Gastrocnemius medialis (tissue), 4 donors: ENCODE measurements around the gene TMEM88.

Experiments used
- CTCF ChIP-seq, 5 experiments: fragments of 450-650 bp in 3 of 5; fragments of 200-600 bp in 2 of 5; sonication (generic) in 2 of 5; IDR thresholded peaks in 4 of 5; conservative IDR thresholded peaks in 1 of 5; 1 replicate in 4 of 5; 2 replicates in 1 of 5; pipeline ENCODE4 v1.5.1; 2016 to 2019; ENCODE audit warnings: antibody characterized with exemption in 5 of 5, mild to moderate bottlenecking in 3 of 5, moderate library complexity in 3 of 5
- POLR2A ChIP-seq, 2 donors: fragments of 450-650 bp; IDR thresholded peaks; one replicate each; pipeline ENCODE4 v1.6.1; 2017; ENCODE audit warnings: antibody characterized with exemption in 2 of 2, mild to moderate bottlenecking in 2 of 2, moderate library complexity in 2 of 2

GRCh38 chr17:7878234-7878633 is 23.4 kb downstream of the TMEM88 start:
- TF ChIP-seq CTCF (IDR thresholded peaks at IDR 0.05 in 4 of 5, conservative IDR thresholded peaks at IDR 0.05 in 1 of 5) (no peak), POLR2A (IDR thresholded peaks at IDR 0.05) (no peak)
